HepG2 (cell line): Measurements from ENCODE around the gene EMC8. TPM values are rescaled to one million over a fixed set of nuclear protein-coding genes. Genes with fewer than 3 reads are reported as not detected.

Source experiments
- ADNP ChIP-seq: sonication (generic); formaldehyde crosslinking; IDR thresholded peaks from 2 replicates; pipeline ENCODE4 v1.4.0; 2020; ENCODE audit warnings: missing genetic modification reagents
- BRD4 ChIP-seq: sonication (generic); formaldehyde crosslinking; IDR thresholded peaks from 2 replicates; pipeline ENCODE4 v1.4.0; 2020; ENCODE audit warnings: missing genetic modification reagents
- CCDC6 ChIP-seq: sonication (generic); formaldehyde crosslinking; IDR thresholded peaks from 2 replicates; pipeline ENCODE4 v1.8.1; 2022; ENCODE audit warnings: mild to moderate bottlenecking, missing genetic modification reagents, moderate library complexity
- KIAA2018 ChIP-seq: sonication (generic); formaldehyde crosslinking; IDR thresholded peaks from 2 replicates; pipeline ENCODE4 v1.5.0; 2020; ENCODE audit warnings: mild to moderate bottlenecking, missing genetic modification reagents, borderline replicate concordance
- KLF15 ChIP-seq: sonication (generic); formaldehyde crosslinking; IDR thresholded peaks from 2 replicates; pipeline ENCODE4 v1.8.1; 2023; ENCODE audit warnings: borderline replicate concordance, mild to moderate bottlenecking, inconsistent platforms, missing genetic modification reagents, mixed read lengths
- KMT2B ChIP-seq: IDR thresholded peaks from 2 replicates; pipeline ENCODE4 v1.6.1; 2016; ENCODE audit warnings: missing genetic modification reagents, missing compliant biosample characterization
- MTF1 ChIP-seq: sonication (generic); formaldehyde crosslinking; IDR thresholded peaks from 2 replicates; pipeline ENCODE4 v1.5.0; 2020; ENCODE audit warnings: missing genetic modification reagents
- MYNN ChIP-seq: sonication (generic); formaldehyde crosslinking; IDR thresholded peaks from 2 replicates; pipeline ENCODE4 v1.4.0; 2020; ENCODE audit warnings: mild to moderate bottlenecking, low read depth, missing genetic modification reagents
- PLRG1 ChIP-seq: fragments of 450-650 bp; conservative IDR thresholded peaks from 2 replicates; pipeline ENCODE4 v1.6.1; 2016
- RARA ChIP-seq: IDR thresholded peaks from 2 replicates; pipeline ENCODE4 v1.6.1; 2016; ENCODE audit warnings: missing genetic modification reagents, missing compliant biosample characterization
- RBM22 ChIP-seq: fragments of 200-400 bp; formaldehyde crosslinking; optimal IDR thresholded peaks from 2 replicates; pipeline ENCODE3; 2017; ENCODE audit warnings: mild to moderate bottlenecking, low read length, moderate library complexity
- SIX4 ChIP-seq: sonication (generic); formaldehyde crosslinking; IDR thresholded peaks from 2 replicates; pipeline ENCODE4 v1.4.0; 2020; ENCODE audit warnings: missing genetic modification reagents
- SMC3 ChIP-seq: IDR thresholded peaks from 2 replicates; pipeline ENCODE4 v1.6.1; 2011; ENCODE audit warnings: low read length, improper control_type of control experiment
- SNAI1 ChIP-seq: sonication (generic); formaldehyde crosslinking; IDR thresholded peaks from 2 replicates; pipeline ENCODE4 v1.5.0; 2020; ENCODE audit warnings: mild to moderate bottlenecking, missing genetic modification reagents, borderline replicate concordance
- SP4 ChIP-seq: sonication (generic); formaldehyde crosslinking; IDR thresholded peaks from 2 replicates; pipeline ENCODE4 v1.8.1; 2023; ENCODE audit warnings: mild to moderate bottlenecking, missing genetic modification reagents
- SUZ12 ChIP-seq: fragments of 150-350 bp; IDR thresholded peaks from 2 replicates; pipeline ENCODE4 v1.6.1; 2014; ENCODE audit warnings: low read depth, low read length
- ZNF576 ChIP-seq: sonication (generic); formaldehyde crosslinking; IDR thresholded peaks from 2 replicates; pipeline ENCODE4 v1.4.0; 2020; ENCODE audit warnings: mild to moderate bottlenecking, missing genetic modification reagents
- ZNF839 ChIP-seq: sonication (generic); formaldehyde crosslinking; IDR thresholded peaks from 2 replicates; pipeline ENCODE4 v1.4.0; 2020; ENCODE audit warnings: missing genetic modification reagents, mild to moderate bottlenecking, borderline replicate concordance
- ZNF883 ChIP-seq: sonication (generic); formaldehyde crosslinking; IDR thresholded peaks from 2 replicates; pipeline ENCODE4 v1.5.1; 2020; ENCODE audit warnings: mild to moderate bottlenecking, missing genetic modification reagents; ENCODE audit errors: not compliant biosample characterization
- polyA plus RNA-seq, 8 experiments: library from polyadenylated mRNA; depleted of rRNA in 3 of 8; stranded (reverse) in 7 of 8; unstranded in 1 of 8; fragments of >200 nt; fragmentation: Illumina TruSeq in 4 of 8; extraction: Trizol in 4 of 8; gene quantifications; 2 replicates each; pipeline versions ENCODE4 v1.2.1 to v1.2.3, GENCODE V29; 2011 to 2016; ENCODE audit warnings: low read depth in 4 of 8, missing spikeins in 1 of 8, mixed read lengths in 1 of 8; ENCODE audit not compliant: insufficient read depth in 1 of 8
- total RNA-seq, 5 experiments: library from RNA; depleted of rRNA; stranded (reverse); fragments of >200 nt; fragmentation: Illumina TruSeq; extraction: Trizol; gene quantifications; 2 replicates each; pipeline ENCODE4 v1.2.3, GENCODE V29; 2016; ENCODE audit warnings: low read depth in 1 of 5
- TF ChIP-seq, protein P1 (sequence below): sonication (generic); formaldehyde crosslinking; IDR thresholded peaks from 2 replicates; pipeline ENCODE4 v1.5.1; 2020; ENCODE audit warnings: mild to moderate bottlenecking, missing genetic modification reagents, borderline replicate concordance

The EMC8 gene
- total and polyA plus RNA-seq, 2 of the 13 experiments (the other 11 are each of a cell fraction or from before 2014, with no cell fraction given), result 55.0 to 76.0 TPM

DNA sequence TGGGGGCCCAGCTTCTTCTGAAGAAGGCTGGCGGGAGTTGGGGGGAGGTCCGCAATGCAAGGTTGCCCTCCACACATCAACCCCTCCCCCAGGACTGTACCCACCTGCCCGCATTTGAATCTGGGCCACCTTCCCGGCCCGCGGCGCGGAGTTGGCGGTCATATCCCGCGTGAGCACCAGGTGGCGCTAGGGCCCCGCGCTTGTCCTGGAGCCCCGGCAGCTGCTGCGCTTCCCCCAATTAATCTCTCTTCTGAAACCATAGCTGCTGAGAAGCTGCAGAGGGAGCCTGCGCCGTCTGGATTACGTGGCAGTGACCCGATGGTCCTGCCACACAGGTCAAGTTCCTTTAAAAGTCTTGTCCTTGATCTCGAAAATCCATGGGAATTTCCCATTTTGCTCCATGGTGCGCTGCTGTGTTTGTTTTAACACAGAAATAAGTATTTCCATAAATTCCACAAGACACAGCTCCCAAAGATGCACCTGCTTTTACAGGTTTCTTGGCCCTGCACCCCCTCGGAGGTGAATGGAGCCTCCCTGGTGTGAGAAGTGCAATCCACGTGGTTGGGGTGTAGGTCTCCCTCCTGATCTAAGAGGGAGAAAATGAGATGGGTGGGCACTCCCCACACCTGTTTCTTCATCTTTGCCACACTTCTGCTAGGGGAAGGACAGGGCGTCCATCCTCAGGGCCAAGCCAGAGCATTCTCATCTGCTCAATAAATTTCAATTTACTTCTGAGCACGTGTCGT is 22.2 kb upstream of the EMC8 start (continued):
- TF ChIP-seq SUZ12, result no peak
- TF ChIP-seq ZNF839 (CRISPR knock-in tag), result no peak
- TF ChIP-seq, protein P1, sequence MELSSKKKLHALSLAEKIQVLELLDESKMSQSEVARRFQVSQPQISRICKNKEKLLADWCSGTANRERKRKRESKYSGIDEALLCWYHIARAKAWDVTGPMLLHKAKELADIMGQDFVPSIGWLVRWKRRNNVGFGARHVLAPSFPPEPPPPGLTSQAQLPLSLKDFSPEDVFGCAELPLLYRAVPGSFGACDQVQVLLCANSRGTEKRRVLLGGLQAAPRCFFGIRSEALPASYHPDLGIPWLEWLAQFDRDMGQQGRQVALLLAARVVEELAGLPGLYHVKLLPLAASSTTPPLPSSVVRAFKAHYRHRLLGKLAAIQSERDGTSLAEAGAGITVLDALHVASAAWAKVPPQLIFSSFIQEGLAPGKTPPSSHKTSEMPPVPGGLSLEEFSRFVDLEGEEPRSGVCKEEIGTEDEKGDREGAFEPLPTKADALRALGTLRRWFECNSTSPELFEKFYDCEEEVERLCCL (CRISPR knock-in tag), result no peak
- TF ChIP-seq KMT2B, result no peak
- TF ChIP-seq RARA (CRISPR knock-in tag), result peak; percentile 33; the same call in 1 of the 2 replicates
- no peak for TF ChIP-seq KIAA2018 (CRISPR knock-in tag)
- no peak for TF ChIP-seq RBM22
- TF ChIP-seq SIX4 (CRISPR knock-in tag), result no peak
- TF ChIP-seq ADNP (CRISPR knock-in tag), result no peak
- TF ChIP-seq ZNF576 (CRISPR knock-in tag), result no peak
- TF ChIP-seq MYNN (CRISPR knock-in tag), result no peak
- TF ChIP-seq SMC3, result peak; percentile 91
- no peak for TF ChIP-seq SNAI1
- TF ChIP-seq SP4, result no peak; the same call in 1 of the 2 replicates
- no peak for TF ChIP-seq MTF1
- no peak for TF ChIP-seq KLF15 (CRISPR knock-in tag)
- TF ChIP-seq CCDC6, result 0 out of 2 replicates have a peak, but pooled peaks have one; percentile 49
- no peak for TF ChIP-seq ZNF883 (CRISPR knock-in tag)
- TF ChIP-seq PLRG1, result no peak
- no peak for TF ChIP-seq BRD4 (CRISPR knock-in tag)
